Measurements from ENCODE around the gene AXIN1. TPM values are rescaled to one million over a fixed set of nuclear protein-coding genes. Genes with fewer than 3 reads are reported as not detected.

AXIN1 gene
- total and polyA plus RNA-seq, 8 donors: 11.7 to 69.2 (median 17.4) TPM

DNA sequence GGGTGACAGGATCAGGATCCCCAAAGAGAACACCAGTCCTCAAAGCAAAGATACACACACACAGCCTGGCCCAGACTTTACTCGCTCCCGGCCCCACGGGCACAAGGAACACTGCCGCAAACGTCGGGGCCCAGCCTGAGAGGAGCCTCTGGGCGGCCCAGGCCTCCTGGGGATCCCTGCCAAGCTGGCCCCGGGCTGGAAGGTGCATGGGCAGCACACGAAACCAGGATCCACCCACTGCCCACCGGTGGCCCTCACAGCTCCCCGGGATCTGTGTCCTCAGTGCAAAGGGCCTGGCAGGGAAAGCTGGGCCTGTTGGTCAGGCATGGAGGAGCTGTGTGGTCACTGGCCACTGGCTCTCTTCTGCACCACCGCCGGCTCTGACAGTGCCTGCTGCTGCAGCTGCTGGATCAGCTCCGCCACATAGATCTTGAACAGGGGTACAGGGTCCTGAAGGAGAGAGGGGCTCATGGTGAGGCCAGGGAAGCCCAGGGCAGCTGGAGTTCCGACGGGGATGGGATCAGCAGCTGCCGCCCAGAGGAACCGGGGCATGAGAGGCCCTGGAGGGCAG lies 14.9 kb upstream of the AXIN1 start:
- Histone ChIP-seq H3K27me3 (peaks cover 0 to 21% (median 0%) of the 10 kb centered on the region in 3 donors), H3K27ac (no peak overlapping the region), H3K36me3 (peaks cover 18 to 50% (median 44%) of the 10 kb centered on the region in 4 donors), H3K9me3 (no peaks in the 10 kb centered on the region), H3K4me1 (peaks cover 16 to 35% (median 33%) of the 10 kb centered on the region in 4 donors), H3K4me3 (no peak overlapping the region)
- whole genome bisulfite sequencing, 5 donors: 87 to 96% (median 94%) methylated on average over 10 to 18 of the region's 18 CpGs
- no peak for DNase-seq
- TF ChIP-seq POLR2AphosphoS5 (IDR thresholded peaks at IDR 0.05) (no peak), POLR2A (IDR thresholded peaks at IDR 0.05) (no peak)
- intact Hi-C loops (cut with DNase I; ENCODE audit: low total_unique reads): loop anchor here (10.0 kb wide), 1 partner anchor 133 kb away; the partner anchor contains the start of gene FAM234A

DNA sequence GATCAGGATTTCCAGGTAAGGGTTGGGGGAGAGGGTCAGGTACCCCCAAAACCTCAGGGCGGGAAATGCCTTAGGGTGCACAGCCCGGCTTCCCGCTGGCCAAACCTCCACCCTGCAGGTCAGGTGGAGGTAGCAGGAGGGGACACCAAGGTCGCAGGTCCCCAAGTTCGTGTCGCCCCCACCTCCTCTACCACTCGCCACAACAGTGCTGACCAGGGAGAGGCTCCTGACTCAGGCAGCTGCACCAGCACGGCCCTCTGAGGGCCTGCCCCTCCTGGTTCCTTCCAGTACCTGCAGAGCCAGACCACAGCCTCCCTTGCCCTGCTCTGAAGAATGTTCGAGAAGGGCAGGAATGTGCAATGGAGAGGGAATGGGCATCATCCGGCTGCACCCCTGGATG lies 14.0 kb upstream of the AXIN1 start:
- peaks cover 14 to 40% (median 35%) of the 10 kb centered on the region in 4 donors for H3K36me3 ChIP-seq
- H3K4me3 ChIP-seq: no peak overlapping the region
- intact Hi-C loops (cut with DNase I; ENCODE audit: low total_unique reads): loop anchor here (10.0 kb wide), 1 partner anchor 132 kb away; the partner anchor contains the start of gene FAM234A
- H3K9me3 ChIP-seq: no peaks in the 10 kb centered on the region
- H3K27ac ChIP-seq: no peak overlapping the region
- WGBS, 5 donors: 84 to 94% (median 86%) methylated on average over 8 to 10 of the region's 10 CpGs
- H3K4me1 ChIP-seq: peaks cover 16 to 41% (median 38%) of the 10 kb centered on the region in 4 donors
- H3K27me3 ChIP-seq: peaks cover 0 to 21% (median 0%) of the 10 kb centered on the region in 3 donors
- no peak for DNase-seq
- TF ChIP-seq POLR2AphosphoS5 (IDR thresholded peaks at IDR 0.05): no peak
- TF ChIP-seq EP300 (IDR thresholded peaks at IDR 0.05): no peak
- no peak for TF ChIP-seq POLR2A (IDR thresholded peaks at IDR 0.05)
- no peak for TF ChIP-seq CTCF (IDR thresholded peaks at IDR 0.05)

GRCh38 chr16:364595-365491 lies 12.3 kb upstream of the AXIN1 start:
- intact Hi-C loops (cut with DNase I; ENCODE audit: low total_unique reads): loop anchor here (10.0 kb wide), 1 partner anchor 130 kb away; the partner anchor contains the start of gene FAM234A
- 53 to 60% (median 53%) methylated on average over 15 to 19 of the region's 19 CpGs for WGBS, 5 donors
- no peak overlapping the region for H3K4me3 ChIP-seq
- DNase-seq: no peak
- peaks cover 7 to 28% (median 24%) of the 10 kb centered on the region in 4 donors for H3K4me1 ChIP-seq
- no peaks in the 10 kb centered on the region for H3K9me3 ChIP-seq
- no peak overlapping the region for H3K27ac ChIP-seq
- H3K27me3 ChIP-seq: peaks cover 0 to 21% (median 0%) of the 10 kb centered on the region in 3 donors
- TF ChIP-seq POLR2AphosphoS5 (IDR thresholded peaks at IDR 0.05): no peak
- H3K36me3 ChIP-seq: peaks cover 14 to 37% (median 31%) of the 10 kb centered on the region in 4 donors

- peaks cover 0 to 21% (median 0%) of the 10 kb centered on the region in 3 donors for H3K27me3 ChIP-seq
- H3K27ac ChIP-seq: no peak overlapping the region
- H3K4me1 ChIP-seq: peaks cover 0 to 19% (median 15%) of the 10 kb centered on the region in 4 donors
- no peak overlapping the region for H3K4me3 ChIP-seq
- peaks cover 14 to 31% (median 29%) of the 10 kb centered on the region in 4 donors for H3K36me3 ChIP-seq
- no peaks in the 10 kb centered on the region for H3K9me3 ChIP-seq
- DNase-seq: no peak
- TF ChIP-seq POLR2A (IDR thresholded peaks at IDR 0.05): no peak
- no peak for TF ChIP-seq CTCF (IDR thresholded peaks at IDR 0.05)
- TF ChIP-seq POLR2AphosphoS5 (IDR thresholded peaks at IDR 0.05): no peak
- no peak for TF ChIP-seq EP300 (IDR thresholded peaks at IDR 0.05)
- WGBS, 5 donors: 20 to 31% (median 28%) methylated on average over 15 to 24 of the region's 24 CpGs
- intact Hi-C loops (cut with DNase I; ENCODE audit: low total_unique reads): loop anchor here (10.0 kb wide), 1 partner anchor 129 kb away; the partner anchor contains the start of gene FAM234A
Measured at GRCh38 chr16:363766-364490, 11.4 kb upstream of the AXIN1 start.
